Activated CD4-positive, alpha-beta T cell treated with anti-CD3 and anti-CD28 coated beads for 1 hour (primary cell): ENCODE measurements around the gene MRPL46.

Experiments used
- DNase-seq: peaks from one replicate; pipeline ENCODE4 v3.0.0-alpha.2; 2020

The MRPL46 gene

DNA sequence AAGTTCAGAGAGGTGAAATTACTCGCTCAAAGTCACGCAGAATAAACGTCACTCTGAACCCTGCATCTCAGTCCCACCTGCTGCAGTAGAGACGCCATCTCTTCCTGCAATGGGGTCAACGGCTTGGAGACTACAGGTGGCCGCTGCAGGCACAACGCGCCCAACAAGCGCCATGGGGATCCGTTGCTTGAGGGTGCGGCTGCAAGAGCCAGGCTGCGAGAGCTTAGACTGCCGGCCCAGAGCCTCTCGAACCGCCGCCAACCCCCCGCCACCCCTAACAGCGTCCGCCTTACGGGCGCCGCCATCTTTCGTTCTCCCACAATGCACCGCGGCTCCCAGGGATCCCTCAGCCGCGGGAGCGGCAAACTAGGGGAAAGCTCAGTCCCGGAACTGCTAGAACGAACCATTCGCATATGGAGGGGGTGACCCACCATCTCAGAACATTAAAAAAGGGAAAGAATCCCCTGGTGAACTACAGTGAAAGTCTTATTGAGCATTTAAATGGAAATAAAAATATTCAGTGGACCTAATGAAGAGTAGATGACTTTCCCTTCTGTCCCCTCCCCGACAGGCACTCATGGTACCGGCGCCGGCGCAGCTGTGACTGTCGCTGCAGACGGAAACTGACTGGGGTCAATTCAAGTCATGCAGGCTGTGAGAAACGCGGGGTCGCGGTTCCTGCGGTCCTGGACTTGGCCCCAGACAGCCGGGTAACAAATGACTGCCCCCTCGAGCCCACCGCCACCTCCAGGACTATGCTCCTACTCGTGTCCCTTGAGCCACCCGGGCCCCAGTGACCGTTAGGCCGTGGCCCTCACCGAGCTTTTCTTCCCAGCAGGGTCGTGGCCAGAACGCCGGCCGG, at the start of gene MRPL46, which contains the start of gene MRPS11:
Gene MRPL46 (minus strand): TSS at position 316 of the 862 bp plus-strand sequence. CDS start 11 bp downstream, at position 305.
Gene MRPS11 (plus strand): TSS at position 636 of the 862 bp plus-strand sequence. CDS start 10 bp downstream, at position 646.
- peak; percentile 82 for DNase-seq

DNA sequence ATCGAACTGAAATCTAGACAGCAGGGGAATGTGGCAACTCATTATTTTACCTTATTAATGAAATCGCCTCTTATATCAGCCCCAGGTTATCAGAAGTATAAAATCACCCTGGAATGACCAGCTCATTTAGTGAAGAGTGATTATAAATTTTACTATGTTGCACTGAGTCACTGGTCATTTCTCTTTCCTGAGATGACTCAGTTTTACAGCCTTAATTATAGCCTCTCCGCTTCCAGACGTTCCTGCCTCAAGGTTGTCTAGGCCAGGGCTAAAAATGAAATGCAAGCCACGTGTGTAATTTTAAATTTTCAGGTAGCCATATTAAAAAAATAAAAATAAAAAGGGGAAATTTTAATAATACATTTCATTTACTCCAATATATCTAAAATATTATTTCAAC, 46.0 kb upstream of the MRPL46 start:
- DNase-seq = no peak

GRCh38 chr15:88512601-88513000, 45.4 kb upstream of the MRPL46 start:
- DNase-seq = no peak

DNA sequence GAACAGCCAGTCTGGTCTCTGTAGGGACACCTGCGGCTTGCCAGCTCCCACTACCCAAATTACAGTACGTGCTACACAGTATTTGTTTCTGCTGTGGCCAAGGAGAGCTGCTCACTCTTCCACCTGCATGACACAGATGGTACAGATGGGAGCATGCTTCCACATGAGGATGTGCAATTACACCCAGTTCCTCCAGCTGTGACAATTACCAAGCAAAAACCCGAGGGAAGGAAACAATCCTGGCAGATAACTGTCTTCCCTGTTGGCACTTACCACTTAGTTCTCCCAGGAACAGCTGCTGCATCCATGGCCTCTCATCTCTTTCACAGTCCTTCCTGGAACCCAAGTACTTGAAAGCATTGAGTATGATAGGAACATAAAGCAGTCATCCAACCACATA, 44.9 kb upstream of the MRPL46 start:
- DNase-seq = no peak

DNA sequence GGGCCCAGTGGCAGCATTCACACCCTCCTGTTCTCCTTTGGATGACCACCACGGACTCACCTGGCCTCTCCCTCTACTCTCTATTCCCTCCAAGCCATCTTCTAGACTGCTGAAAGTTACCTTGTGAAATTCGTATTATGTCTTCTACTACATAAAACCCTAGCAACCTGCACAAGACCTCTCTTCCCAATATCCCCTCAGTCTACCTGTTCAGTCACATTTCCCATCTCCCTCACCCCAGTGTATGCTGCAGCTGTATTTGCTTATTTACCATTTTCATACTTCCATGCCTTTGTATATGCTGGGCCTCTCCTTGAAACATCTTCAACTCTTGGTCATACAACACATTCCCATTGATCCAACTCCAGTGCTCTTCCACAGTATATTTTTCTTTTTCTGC, 44.0 kb upstream of the MRPL46 start:
- DNase-seq = no peak

DNA sequence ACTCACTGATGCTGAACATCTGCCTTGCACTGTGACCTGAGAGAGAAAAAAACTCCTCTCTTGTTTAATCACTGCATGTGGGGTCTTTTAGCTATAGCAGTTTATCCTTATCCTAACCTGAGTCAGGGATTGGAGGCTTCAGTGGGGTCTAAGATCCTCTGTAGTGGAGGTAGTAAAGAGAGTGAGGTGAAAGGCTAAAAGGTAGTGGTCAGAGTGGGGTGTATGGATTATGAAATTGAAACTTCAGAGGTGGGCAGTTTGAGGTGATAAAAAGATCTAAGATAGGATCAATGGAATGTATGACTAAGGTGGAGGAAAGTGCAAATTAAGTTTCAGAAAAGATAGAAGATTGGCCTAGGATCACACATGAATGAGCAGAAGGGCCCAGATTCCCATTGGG, 42.8 kb upstream of the MRPL46 start:
- DNase-seq = no peak

DNA sequence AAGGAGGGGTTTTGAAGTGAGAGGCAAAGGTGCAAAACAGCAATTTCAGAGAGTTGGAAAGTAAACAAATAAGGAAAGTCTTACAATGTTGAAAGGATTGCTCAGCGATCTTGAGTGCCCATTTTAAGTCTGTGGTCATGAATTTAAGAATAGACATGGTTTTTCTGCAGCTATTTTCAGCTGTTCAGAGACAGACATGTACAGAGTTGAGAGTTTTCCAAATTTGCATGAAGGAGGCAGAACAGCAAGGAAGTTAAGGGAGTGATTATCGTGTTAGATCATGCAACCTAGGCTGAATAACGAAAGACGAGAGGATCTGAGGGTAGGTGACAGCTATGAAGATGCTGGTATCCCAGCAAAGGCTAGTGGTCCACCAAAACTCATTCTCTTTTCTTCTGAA, 42.1 kb upstream of the MRPL46 start:
- DNase-seq = no peak

- no peak for DNase-seq
Measured at GRCh38 chr15:88506628-88507027, 39.4 kb upstream of the MRPL46 start.

DNA sequence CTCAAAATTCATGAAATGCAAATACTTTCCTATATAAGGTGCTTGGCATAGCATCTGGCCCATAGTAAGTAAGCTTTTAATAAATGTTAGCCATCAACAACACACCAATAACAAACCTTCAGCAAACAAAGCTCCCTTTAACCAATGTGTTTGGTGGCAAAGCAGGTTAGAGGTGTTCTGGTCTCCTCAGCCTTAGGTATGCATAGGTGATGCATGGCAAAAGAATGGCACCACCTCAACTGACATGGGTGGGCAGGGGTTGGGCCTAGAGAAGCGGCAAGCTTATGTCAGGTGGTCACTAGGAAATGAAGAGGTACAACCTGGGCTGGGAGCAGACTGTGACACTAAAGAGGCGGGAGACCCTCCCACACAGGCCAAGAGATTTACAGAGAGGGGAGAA, 38.5 kb upstream of the MRPL46 start:
- DNase-seq = no peak

- DNase-seq = no peak
Measured at GRCh38 chr15:88504445-88504844, 37.3 kb upstream of the MRPL46 start.

- no peak for DNase-seq
Measured at GRCh38 chr15:88498996-88499395, 31.8 kb upstream of the MRPL46 start.

DNA sequence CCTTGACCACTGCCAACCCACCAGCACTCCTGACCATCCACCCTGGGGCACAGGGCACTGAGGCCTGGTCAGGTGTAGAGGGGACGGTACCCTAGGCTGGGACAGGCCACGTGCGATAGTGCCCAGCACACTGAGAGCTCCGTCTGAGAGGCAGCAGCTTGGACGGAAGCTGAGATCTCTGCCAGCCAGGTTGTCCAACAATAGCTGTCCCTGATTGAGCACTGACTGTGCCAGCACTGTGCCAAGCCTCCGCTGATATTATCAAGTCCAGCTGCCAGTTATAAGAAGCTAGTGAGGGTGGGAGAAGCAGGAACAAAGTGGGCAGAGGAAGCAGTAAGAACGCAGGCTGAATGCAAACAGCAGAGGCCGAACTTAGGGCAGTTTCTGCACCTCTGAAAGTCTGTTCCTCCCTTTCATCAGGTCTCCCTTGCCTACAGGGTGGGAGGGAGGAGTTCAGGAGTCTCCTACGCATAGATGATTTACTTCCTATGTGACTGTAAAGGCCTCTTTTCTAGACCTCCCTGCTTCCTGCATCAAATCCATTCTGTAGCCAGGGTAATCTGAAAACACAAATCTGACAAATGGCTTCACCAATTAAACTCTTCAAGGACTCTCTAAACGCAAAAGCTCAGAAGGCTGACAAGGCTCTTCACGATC, 30.0 kb upstream of the MRPL46 start:
- DNase-seq = no peak

DNA sequence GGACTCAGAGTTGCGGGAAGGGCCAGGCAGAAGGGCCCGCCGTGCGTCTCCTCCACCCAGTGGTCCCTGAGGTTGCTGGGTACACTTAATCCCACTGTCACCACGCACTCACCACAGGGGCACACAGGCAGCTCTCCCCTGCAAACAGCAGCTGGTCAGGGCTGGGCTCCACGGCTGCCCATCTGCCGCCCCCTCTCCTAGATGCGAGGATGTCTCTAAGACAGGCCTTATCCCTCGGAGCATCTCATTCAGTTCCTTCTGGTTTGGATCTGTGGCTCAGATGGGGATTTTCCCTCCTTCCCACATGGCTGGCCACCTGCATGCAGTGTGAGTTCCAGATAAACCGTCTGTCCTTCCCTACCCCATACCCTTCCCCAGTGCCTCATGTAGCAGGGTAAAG, 26.7 kb upstream of the MRPL46 start:
- no peak for DNase-seq

DNA sequence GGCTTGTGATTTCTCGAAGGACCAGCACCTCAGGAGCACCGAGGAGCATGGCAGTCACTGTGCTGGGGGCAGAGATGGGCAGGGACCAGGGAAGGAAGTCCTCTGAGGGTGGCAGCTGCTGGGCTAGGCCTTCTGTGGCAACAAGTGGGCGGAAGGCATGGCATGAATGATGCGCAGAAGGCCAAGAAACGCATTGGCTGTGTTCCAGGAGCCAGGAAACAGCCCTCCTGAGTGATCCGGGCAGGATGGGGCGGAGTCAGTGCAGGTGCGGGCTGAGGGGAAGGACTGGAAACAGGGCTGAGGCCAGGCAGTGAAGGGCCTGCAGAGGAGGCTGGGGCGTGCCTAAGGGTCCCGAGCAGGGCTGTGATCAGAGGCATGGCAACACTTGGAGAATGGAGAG, 24.0 kb upstream of the MRPL46 start:
- DNase-seq = no peak

GRCh38 chr15:88490036-88490435, 22.8 kb upstream of the MRPL46 start:
- no peak for DNase-seq

- no peak for DNase-seq
Measured at GRCh38 chr15:88489321-88489720, 22.1 kb upstream of the MRPL46 start.

DNA sequence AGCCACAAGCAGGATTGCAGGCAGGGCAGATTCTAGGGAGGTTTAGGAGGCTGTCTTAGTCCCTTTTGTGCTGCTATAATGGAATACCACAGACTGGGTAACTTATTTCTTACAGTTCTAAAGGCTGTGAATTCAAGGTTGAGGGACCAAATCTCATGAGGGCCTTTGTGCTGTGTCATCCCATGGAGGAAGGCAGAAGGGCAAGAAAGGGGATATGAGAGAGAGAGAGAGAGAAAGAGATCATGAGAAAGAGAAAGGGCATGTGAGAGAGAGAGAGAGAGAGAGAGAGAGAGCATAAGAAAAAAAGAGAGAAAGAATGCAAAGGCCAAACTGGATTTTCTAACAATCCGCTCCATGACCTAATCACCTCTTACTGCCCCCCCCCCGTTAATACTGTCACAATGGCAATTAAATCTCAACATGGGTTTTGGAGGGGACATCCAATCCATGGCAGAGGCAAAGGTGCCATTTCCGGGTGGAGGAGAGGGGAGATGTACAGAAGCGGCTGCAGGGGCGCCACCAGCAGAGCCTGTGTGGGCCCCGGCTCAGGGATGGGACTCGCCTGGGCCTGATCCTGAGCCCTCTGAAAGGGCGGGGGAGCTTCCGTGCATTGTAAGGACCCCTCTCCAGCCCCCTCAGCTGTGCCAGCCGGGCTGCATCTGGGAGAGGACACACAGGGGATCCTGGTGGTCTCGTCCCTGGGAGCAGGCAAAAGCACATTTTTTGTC, 20.8 kb upstream of the MRPL46 start:
- DNase-seq = no peak

DNA sequence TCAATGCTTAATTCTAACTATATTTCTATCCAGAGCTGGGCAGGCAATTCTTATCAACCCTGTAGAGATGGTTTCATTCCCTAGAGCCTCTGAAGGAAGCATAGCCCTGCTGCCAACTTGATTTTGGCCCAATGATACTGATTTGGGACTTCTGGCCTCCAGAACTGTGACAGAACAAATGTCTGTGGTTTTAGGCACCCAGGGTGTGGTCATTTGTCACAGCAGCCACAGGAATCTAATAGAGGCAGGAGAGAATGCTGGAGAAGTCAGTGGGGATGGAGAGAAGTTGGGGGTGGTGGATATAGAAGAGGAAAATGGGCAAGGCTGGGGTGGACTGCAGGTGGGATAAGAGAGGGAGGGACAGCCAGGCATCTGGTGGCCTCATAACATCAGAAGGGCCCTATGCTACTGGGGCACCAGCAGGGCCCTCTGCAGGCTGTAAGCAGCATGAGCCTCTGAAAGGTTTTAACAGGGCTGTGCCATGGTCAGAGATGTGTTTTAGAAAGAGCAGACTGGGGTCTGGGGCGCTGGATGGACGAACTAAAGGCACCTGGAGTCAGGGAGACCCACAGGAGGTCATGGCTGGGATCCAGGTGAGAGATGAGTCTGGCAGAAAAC, 20.1 kb upstream of the MRPL46 start:
- DNase-seq = no peak

- no peak for DNase-seq
Measured at GRCh38 chr15:88484682-88485331, 17.6 kb upstream of the MRPL46 start.

GRCh38 chr15:88482263-88482662, 15.1 kb upstream of the MRPL46 start:
- no peak for DNase-seq

DNA sequence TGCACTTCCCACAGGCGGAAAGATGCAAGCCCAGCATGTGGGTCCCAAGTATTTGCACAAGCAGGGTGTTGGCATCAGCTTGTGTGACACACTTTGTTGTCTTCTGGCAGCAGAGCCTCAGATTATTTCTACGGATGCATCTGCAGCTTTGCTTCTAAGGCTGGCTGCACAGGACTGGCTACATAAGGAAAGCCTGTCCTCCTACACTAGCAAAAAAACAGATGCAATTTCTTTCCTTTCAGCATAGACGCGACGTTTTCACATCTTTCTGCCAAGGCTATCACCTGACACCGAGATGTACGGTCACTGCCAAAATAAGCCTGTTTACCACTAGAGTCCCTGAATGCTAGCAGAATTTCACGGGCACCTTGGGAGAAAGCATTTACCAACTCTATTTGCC, 13.8 kb upstream of the MRPL46 start:
- no peak for DNase-seq

GRCh38 chr15:88479169-88479568, 12.0 kb upstream of the MRPL46 start:
- DNase-seq = no peak

GRCh38 chr15:88477904-88478303, 10.7 kb upstream of the MRPL46 start:
- DNase-seq = no peak
